NCI-H2029 treated with DMSO at 0.1 percent for 48 hours (cell line): Measurements from ENCODE around the gene ARHGDIA.

Experiments used
- DNase-seq: peaks from one replicate; lab custom pipeline; 2025; lab: John Stamatoyannopoulos, UW

The ARHGDIA gene

DNA sequence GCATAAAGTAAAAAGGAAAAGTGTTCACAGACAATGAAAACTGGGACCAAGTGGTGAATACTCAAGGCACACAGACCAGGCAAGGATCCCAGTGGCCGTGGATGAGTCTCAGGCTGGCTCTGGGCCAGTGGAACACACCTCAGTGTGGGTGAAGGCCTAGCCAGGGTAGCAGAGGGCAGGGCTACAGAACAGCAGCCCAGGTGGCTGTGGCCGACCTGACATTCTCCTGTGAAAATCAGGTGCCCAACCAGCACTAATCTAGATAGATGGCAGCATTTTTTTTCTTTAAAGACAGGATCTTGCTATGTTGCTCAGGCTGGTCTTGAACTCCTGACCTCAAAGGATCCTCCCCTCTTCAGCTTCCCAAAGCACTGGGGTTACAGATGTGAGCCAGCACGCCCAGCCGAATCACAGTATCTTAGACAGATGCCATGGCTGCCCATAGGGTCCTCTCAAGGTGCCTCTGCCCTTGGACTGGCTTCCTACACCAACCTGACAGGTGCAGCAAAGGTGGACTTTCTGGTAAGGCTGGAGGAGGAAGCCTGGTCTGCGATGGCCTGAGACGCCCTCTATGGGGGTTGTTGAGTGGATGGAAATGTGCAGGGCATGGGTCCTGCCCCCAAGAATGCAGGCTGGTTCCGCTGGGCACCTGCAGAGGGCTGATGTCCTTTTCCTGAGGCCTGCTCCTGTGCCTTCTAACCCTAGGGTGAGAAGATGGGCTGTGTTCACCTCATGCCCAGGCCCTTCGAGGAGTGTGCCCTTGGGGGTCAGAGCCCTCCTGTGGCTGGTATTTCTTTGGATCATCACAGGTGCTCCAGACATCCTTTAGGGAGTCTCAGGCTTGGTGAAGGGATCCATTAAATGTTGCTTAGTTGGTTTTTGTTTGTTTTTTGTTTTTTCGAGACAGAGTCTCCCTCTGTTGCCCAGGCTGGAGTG lies 7.0 kb downstream of the ARHGDIA start:
- DNase-seq: no peak

DNA sequence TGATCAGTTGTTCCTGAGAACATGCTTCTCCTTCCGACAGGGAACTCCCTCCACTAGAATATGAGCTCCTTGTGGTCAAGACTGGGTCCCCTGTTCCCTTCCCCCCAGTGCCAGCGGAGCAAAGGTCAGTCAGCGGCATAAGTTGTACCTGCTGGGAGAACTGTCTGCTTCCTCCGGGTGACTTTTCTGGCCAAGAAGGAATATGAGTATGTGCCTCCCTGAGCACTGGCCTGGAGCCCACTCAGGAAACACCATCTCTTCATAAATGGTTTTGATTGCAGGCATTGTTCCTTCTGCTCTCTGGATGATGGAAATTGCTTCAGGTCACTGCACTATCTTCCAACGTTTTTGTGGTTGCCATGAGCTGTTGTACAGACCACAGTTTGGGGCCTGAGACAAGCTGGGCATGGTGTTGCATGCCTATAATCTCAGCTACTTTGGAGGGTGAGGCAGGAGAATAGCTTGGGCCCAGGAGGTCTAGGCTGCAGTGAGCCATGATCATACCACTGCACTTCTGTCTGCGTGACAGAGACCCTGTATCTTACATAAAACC lies 7.9 kb downstream of the ARHGDIA start:
- DNase-seq: no peak

- DNase-seq: peak; percentile 96
Observed at GRCh38 chr17:81860756-81861568, 10.2 kb downstream of the ARHGDIA start.

GRCh38 chr17:81859906-81860755 lies 11.0 kb downstream of the ARHGDIA start, which contains the start of gene P4HB:
TSS of gene P4HB (minus strand) at chr17:81860535. CDS start at chr17:81860471, 64 bp downstream.
- DNase-seq: no peak

DNA sequence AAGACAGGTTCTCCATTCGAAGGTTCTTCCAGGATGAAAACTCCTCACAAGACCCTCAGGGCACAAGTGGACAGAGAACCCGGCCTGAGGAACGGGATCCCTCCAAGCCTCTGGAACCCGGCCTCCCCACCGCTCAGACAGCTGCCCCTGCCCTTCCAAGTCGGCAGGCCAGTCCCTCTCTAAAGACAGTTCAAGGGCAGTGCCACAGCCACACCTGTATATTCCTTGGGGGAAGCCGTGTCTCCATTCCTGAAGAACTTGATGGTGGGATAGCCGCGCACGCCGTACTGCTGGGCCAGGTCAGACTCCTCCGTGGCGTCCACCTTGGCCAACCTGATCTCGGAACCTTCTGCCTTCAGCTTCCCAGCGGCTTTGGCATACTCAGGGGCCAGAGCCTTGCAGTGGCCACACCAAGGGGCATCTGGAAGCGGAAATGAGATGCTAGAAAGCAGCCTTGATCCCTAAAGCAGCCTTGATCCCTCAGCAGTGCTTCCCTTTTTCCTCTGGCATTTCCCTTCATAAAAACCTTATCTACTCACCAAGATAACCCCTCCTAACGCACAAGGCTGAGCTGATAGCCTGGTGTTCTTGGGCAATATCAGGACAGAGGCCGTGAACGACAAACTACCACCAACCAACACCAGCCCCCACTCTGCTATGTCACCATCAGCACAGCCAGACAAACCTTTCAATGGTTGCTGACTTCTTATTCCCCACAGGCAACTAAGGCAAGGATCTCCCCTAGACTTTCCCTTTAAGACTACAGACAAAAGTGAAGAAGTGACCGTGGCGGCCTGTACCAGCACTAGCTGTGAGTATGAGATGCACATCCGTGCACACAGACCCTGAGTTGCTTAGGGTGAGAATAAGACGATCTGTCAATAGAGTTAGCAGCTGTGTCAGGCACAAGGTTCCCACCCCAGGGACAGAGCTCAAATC lies 11.9 kb downstream of the ARHGDIA start:
- no peak for DNase-seq

DNA sequence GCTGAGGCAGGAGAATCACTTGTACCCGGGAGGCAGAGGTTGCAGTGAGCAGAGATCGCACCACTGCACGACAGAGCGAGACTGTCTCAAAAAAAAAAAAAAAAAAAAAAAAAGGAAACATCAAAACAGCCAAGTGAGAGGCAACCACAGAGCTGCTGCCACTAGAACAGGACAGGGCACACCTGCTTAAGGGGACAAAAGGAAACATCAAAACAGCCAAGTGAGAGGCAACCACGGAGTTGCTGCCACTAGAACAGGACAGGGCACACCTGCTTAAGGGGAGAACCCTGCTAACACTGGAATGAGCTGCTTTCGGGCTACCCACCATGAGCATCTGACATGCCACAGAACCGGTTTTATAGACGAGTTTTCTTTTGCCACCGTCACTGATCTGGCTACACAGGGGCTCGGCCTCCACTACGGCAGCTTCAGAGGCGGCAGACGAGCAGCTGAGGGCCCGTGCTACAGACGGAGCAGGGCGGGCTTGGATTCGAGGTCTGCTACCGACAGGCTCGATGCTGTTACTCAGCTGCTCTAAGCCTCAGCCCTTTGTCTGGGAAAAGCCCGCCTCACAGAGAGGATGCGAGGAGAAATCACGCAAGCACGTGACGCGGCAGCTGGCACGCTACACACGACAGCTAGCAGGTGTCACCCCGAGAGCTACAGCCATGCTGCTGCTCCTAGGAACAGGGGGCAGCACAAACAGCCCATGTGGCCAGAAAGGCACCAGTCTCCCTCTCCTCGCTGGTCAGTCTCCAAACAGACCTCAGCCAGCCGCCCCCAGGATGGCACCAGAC lies 12.8 kb downstream of the ARHGDIA start:
- no peak for DNase-seq

DNA sequence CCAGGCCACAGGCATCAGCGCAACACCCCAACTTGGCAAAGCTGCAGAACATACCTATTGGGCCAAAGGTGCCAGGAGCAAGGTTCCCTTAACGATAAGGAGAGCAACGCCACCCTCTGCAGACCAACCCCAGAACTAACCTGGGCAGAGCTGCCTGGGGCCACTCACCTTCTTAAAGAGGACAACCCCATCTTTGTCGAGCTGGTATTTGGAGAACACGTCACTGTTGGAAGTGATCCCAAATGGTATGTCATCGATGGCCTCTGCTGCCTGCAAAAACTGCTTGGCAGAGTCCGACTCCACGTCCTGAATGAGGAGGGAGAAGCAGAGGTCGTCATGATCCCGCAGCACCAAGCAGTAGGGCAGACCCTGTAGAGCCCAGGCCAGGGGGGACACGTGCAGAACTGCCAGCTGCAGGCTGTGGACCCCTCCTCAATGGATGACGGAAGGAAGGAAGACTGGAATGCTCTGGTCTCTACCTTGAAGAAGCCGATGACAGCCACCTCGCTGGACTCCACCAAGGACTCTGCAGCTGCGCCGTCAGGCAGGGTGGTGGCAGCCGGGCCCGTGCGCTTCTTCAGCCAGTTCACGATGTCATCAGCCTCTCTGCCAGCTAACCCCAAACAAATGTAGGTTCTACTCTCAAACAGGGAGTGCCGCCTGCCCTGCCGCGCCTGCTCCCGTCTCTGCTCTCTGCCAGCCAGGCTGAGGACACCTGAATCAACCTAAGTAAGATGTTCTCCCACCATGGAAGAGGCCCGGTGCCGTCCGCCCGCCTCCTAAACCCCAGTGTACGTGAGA lies 16.0 kb downstream of the ARHGDIA start:
- DNase-seq: no peak

- no peak for DNase-seq
Observed at GRCh38 chr17:81852237-81852636, 18.9 kb downstream of the ARHGDIA start.

GRCh38 chr17:81851423-81851822 lies 19.7 kb downstream of the ARHGDIA start:
- DNase-seq: no peak

DNA sequence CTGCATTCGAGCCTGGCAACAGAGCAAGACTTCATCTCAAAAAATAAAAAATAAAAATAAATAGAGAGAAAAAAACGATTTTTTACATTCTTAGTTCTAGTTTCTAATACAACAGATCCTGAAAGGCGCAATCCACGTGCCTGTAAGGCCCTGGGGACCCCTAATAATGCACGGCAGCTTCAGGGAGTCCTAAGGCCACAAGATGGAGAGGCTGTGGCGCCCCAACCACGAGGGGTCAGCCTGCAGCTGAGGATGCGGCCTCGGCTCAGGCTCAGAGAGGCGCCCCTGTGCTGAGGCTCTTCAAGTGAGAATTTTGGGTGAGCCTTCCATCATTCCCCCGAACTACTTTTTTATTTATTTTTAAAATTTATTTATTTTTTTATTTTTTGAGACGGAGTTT lies 21.7 kb downstream of the ARHGDIA start:
- no peak for DNase-seq

DNA sequence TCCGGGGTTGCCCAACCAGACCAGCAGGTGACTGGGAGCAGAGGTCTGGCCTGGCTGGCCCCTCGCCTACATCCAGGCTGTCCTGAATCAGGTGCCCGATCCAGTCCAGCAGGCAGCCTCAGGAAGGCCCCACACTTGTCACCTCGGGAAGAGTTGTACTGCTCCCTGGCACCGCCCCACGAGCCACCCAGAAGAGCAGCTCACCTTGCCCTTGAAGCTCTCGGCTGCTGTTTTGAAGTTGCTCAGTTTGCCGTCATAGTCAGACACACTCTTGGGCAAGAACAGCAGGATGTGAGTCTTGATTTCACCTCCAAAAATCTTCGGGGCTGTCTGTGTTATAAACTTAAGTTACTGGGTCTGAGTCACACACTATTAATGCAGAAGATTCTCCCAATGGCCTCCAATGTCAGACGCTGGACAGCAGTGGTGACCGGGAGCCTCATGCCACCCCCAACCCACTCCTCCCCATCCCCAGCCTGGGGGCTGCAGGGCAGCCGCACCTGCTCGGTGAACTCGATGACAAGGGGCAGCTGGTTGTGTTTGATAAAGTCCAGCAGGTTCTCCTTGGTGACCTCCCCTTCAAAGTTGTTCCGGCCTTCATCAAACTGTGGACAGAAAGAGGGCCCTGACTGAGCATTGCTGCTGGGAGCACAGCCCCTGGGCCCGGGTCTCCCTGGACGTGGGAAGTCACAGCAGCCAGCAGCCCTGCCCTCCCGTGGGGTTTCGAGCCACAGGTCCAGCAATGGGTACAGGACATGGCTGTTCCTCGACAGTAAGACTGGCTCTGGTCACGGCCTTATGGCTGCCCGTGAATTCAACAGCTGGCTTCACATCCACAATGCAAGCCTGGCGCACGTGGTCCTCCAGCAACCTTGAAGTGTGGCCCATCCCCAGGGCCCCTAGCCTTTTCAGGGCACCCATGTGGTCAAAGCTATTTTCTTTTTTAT lies 24.1 kb downstream of the ARHGDIA start:
- no peak for DNase-seq

GRCh38 chr17:81845881-81846742 lies 25.0 kb downstream of the ARHGDIA start:
- no peak for DNase-seq

- DNase-seq: no peak
Observed at GRCh38 chr17:81845361-81845760, 25.8 kb downstream of the ARHGDIA start.

- DNase-seq: no peak
Observed at GRCh38 chr17:81844887-81845286, 26.2 kb downstream of the ARHGDIA start.

DNA sequence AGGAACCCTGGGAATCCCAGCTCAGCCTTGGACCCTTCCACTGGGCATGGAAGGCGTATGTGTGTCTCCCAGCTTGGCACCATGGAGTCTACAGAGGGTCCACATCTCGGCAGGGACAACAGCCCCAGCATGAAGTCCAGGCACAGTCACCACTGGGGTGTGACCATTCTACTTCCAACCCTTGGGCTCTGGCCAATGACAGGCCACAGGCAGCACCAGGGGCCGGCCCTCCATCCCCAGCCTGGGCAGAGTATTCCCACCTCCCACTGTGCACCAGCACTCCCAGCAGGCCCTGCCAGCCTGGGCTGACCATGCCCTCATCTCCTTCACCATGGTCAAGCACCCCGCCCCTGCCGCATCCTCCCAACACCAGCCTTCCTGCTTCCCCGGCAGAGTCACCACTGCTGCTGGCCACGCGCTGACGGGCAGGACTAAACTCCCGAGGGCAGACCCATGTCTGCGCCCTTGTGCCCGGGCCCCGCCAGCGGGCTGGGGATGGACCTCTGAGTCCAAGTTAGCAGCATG lies 26.7 kb downstream of the ARHGDIA start:
- DNase-seq: no peak

GRCh38 chr17:81843713-81844326 lies 27.3 kb downstream of the ARHGDIA start:
- DNase-seq: no peak
